Smooth muscle cell (in vitro differentiated cells): ENCODE data around the gene IL17RB. TPM values are rescaled to one million over a fixed set of nuclear protein-coding genes. Genes with fewer than 3 reads are reported as not detected.

ENCODE experiments used
- DNase-seq: peaks from one replicate; lab custom pipeline; 2025; ENCODE audit not compliant: unreplicated experiment; lab: John Stamatoyannopoulos, UW
- H2AFZ ChIP-seq: fragments of 200-600 bp; sonication (generic); 2 replicates; pipeline ENCODE4 v1.6.0; 2016; ENCODE audit warnings: antibody characterized with exemption, low read depth, mild to moderate bottlenecking
- H3F3A ChIP-seq: fragments of 200-600 bp; sonication (generic); 2 replicates; pipeline ENCODE4 v1.6.0; 2017; ENCODE audit warnings: antibody characterized with exemption, low read depth
- H3K27ac ChIP-seq: fragments of 200-600 bp; sonication (generic); 2 replicates; pipeline ENCODE4 v1.5.1; 2016; ENCODE audit warnings: low read depth, mild to moderate bottlenecking
- H3K27me3 ChIP-seq: fragments of 200-600 bp; sonication (generic); 2 replicates; pipeline ENCODE4 v1.6.1; 2016; ENCODE audit warnings: low read depth, mild to moderate bottlenecking
- H3K36me3 ChIP-seq: fragments of 200-600 bp; sonication (generic); 2 replicates; pipeline ENCODE4 v1.5.1; 2016; ENCODE audit warnings: low read depth
- H3K4me1 ChIP-seq: fragments of 200-600 bp; sonication (generic); 2 replicates; pipeline ENCODE4 v1.5.1; 2016; ENCODE audit warnings: low read depth
- H3K4me2 ChIP-seq: fragments of 200-600 bp; sonication (generic); 2 replicates; pipeline ENCODE4 v1.6.0; 2016; ENCODE audit warnings: mild to moderate bottlenecking
- H3K4me3 ChIP-seq: fragments of 200-600 bp; sonication (generic); 2 replicates; pipeline ENCODE4 v1.5.1; 2016; ENCODE audit warnings: mild to moderate bottlenecking
- H3K79me2 ChIP-seq: fragments of 200-600 bp; sonication (generic); 2 replicates; pipeline ENCODE4 v1.6.0; 2016; ENCODE audit warnings: low read depth, mild to moderate bottlenecking
- H3K9ac ChIP-seq: fragments of 200-600 bp; sonication (generic); 2 replicates; pipeline ENCODE4 v1.6.0; 2016; ENCODE audit warnings: low read depth
- H3K9me3 ChIP-seq: fragments of 200-600 bp; sonication (generic); replicated peaks from 2 replicates; pipeline ENCODE4 v1.5.1; 2016; ENCODE audit warnings: low read depth
- H4K20me1 ChIP-seq: fragments of 200-600 bp; sonication (generic); 2 replicates; pipeline ENCODE4 v1.6.0; 2016; ENCODE audit warnings: low read depth
- CTCF ChIP-seq: fragments of 200-600 bp; sonication (generic); IDR thresholded peaks from 2 replicates; pipeline ENCODE4 v1.5.1; 2017; ENCODE audit warnings: borderline replicate concordance, mild to moderate bottlenecking, antibody characterized with exemption; ENCODE audit not compliant: insufficient read depth, poor library complexity, severe bottlenecking
- WGBS: methylation state at CpG from one replicate; pipeline ENCODE4 v1.1.7; 2016; ENCODE audit warnings: low lambda C conversion rate; 5-methylcytosine and 5-hydroxymethylcytosine counted together
- polyA plus RNA-seq: library from polyadenylated mRNA; unstranded; fragments of >200 nt; fragmentation: Nextera tagmentation; extraction: Ambion mirVana; gene quantifications from 2 replicates; pipeline ENCODE4 v1.2.1, GENCODE V29; 2016
- total RNA-seq: library from RNA; depleted of rRNA; stranded (reverse); fragments of >200 nt; gene quantifications from 2 replicates; pipeline ENCODE4 v1.2.3, GENCODE V29; 2014

IL17RB gene
- total and polyA plus RNA-seq, 2 experiments from 2014 or later, result 0.40 TPM; not detected in 1

GRCh38 chr3:53846851-53847155 lies 435 bp downstream of the IL17RB start:
- Histone ChIP-seq H3K27ac (no peak overlapping the region), H2AFZ (no peak overlapping the region), H3K79me2 (no peaks in the 10 kb centered on the region), H3K4me2 (peak overlapping the region; percentile 97), H3K27me3 (peaks cover 42% of the 10 kb centered on the region), H3K36me3 (no peaks in the 10 kb centered on the region), H4K20me1 (no peaks in the 10 kb centered on the region), H3K9ac (no peak overlapping the region), H3K4me3 (peak overlapping the region; percentile 75), H3F3A (no peaks in the 10 kb centered on the region), H3K4me1 (peaks cover 3% of the 10 kb centered on the region), H3K9me3 (no peaks in the 10 kb centered on the region)
- WGBS, result 71% methylated on average over 10 of the region's 10 CpGs
- no peak for TF ChIP-seq CTCF
- no peak for DNase-seq

- 98% methylated on average over 7 of the region's 7 CpGs for WGBS
Measured at GRCh38 chr3:53849916-53850315, 3.5 kb downstream of the IL17RB start.

GRCh38 chr3:53850895-53851294 lies 4.5 kb downstream of the IL17RB start:
- no peaks in the 10 kb centered on the region for H3K79me2 ChIP-seq
- peaks cover 30% of the 10 kb centered on the region for H3K27me3 ChIP-seq
- no peak overlapping the region for H2AFZ ChIP-seq
- peaks cover 3% of the 10 kb centered on the region for H3K4me1 ChIP-seq
- no peak for TF ChIP-seq CTCF
- no peak overlapping the region for H3K4me3 ChIP-seq
- H3K9me3 ChIP-seq, result no peaks in the 10 kb centered on the region
- H3K4me2 ChIP-seq, result no peak overlapping the region
- no peaks in the 10 kb centered on the region for H3F3A ChIP-seq
- H3K27ac ChIP-seq, result no peak overlapping the region
- DNase-seq, result no peak
- H3K9ac ChIP-seq, result no peak overlapping the region
- no peaks in the 10 kb centered on the region for H4K20me1 ChIP-seq
- WGBS, result 78% methylated on average over 5 of the region's 5 CpGs
- H3K36me3 ChIP-seq, result no peaks in the 10 kb centered on the region

More at GRCh38 chr3:53849916-53850315, 3.5 kb downstream of the IL17RB start:
- H2AFZ ChIP-seq, result no peak overlapping the region
- no peaks in the 10 kb centered on the region for H3F3A ChIP-seq
- H3K79me2 ChIP-seq, result no peaks in the 10 kb centered on the region
- no peak overlapping the region for H3K4me2 ChIP-seq
- peaks cover 3% of the 10 kb centered on the region for H3K4me1 ChIP-seq
- H4K20me1 ChIP-seq, result no peaks in the 10 kb centered on the region
- no peak overlapping the region for H3K9ac ChIP-seq
- no peak overlapping the region for H3K27ac ChIP-seq
- no peak for DNase-seq
- no peak overlapping the region for H3K4me3 ChIP-seq
- H3K36me3 ChIP-seq, result no peaks in the 10 kb centered on the region
- no peak for TF ChIP-seq CTCF
- H3K27me3 ChIP-seq, result peaks cover 40% of the 10 kb centered on the region
- no peaks in the 10 kb centered on the region for H3K9me3 ChIP-seq

- no peaks in the 10 kb centered on the region for H3K79me2 ChIP-seq
- no peak for DNase-seq
- H2AFZ ChIP-seq, result no peak overlapping the region
- H3F3A ChIP-seq, result no peaks in the 10 kb centered on the region
- H3K4me1 ChIP-seq, result no peaks in the 10 kb centered on the region
- H3K4me2 ChIP-seq, result no peak overlapping the region
- WGBS, result 77% methylated on average over 7 of the region's 7 CpGs
- H3K9ac ChIP-seq, result no peak overlapping the region
- no peak overlapping the region for H3K4me3 ChIP-seq
- H4K20me1 ChIP-seq, result no peaks in the 10 kb centered on the region
- no peaks in the 10 kb centered on the region for H3K27me3 ChIP-seq
- no peaks in the 10 kb centered on the region for H3K9me3 ChIP-seq
- H3K36me3 ChIP-seq, result no peaks in the 10 kb centered on the region
- no peak overlapping the region for H3K27ac ChIP-seq
- TF ChIP-seq CTCF, result no peak
Measured at GRCh38 chr3:53856964-53857363, 10.6 kb downstream of the IL17RB start.
